Activated CD8-positive, alpha-beta memory T cell treated with anti-CD3 and anti-CD28 coated beads, Interleukin-2, amount 50 U/mL, for 24 hours (primary cell): ENCODE data around the gene INPP5A.
"Not testable (repeated sequence)": the region's sequence is repeated elsewhere in the genome, so short reads cannot be mapped to it uniquely, and the experiment has no call there.

Experiments
- DNase-seq: peaks from one replicate; pipeline ENCODE4 v3.0.0-alpha.2; 2020; ENCODE audit errors: extremely low read depth

INPP5A gene

DNA sequence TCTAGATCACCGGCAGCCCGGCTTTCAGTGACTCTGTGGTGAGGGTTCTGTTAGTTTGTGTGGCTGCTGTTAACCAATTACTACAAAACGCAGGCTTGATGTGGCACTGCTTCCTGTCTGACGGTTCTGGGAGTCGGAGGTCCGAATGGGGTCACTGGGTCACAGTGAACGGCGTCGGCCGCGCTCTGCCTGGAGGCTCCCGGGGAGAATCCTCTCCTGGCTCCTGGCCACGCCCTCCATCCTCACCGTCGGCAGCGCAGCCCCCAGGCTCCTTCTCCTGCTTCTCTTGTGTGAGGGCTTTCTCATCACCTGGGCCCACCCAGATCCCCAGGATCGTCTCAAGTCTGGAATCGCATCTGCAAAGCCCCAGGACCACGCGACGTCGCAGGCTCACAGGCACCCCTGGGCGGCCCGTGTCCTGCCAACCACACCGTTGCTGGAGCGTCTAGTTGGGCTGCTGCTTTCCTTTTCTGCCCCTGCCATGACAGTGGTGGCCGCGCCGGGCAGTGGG lies 280.2 kb downstream of the INPP5A start:
- no peak for DNase-seq

DNA sequence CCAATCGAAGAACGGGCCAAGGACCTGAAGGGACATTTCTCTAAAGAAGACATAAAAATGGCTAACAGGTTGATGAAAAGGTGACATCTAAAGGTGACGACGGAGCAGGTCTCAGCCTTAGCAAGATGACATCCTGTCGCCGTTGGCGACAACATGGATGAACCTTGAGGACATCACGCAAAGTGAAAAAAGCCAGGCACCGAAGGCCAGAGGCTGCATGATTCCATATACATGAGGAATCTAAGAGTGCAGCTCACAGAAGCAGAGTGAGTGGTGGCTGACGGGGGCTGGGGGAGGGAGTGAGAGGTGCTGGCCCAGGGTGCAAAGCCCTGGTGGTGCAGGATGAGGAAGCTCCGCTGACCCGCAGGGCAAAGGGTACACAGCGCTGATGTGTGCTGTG lies 282.5 kb downstream of the INPP5A start:
- no peak for DNase-seq

DNA sequence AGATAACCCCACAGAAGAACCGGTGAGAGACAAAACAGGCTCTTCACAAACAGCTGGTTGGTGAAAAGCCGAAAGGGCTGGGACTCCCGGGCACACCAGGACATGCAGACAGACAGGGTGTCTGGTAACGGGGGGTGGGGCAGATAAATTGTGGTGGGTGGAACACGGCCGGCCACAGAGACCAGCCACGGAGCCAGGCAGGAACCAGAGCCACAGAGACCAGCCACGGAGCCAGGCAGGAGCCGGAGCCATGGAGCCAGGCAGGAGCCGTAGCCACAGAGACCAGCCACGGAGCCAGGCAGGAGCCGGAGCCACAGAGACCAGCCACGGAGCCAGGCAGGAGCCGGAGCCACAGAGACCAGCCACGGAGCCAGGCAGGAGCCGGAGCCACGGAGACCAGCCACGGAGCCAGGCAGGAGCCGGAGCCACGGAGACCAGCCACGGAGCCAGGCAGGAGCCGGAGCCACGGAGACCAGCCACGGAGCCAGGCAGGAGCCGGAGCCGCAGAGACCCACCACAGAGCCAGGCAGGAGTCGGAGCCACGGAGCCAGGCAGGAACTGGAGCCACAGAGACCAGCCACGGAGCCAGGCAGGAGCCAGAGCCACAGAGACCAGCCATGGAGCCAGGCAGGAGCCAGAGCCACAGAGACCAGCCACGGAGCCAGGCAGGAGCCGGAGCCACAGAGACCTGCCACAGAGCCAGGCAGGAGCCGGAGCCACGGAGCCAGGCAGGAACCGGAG lies 288.4 kb downstream of the INPP5A start:
- not testable (repeated sequence) for DNase-seq

DNA sequence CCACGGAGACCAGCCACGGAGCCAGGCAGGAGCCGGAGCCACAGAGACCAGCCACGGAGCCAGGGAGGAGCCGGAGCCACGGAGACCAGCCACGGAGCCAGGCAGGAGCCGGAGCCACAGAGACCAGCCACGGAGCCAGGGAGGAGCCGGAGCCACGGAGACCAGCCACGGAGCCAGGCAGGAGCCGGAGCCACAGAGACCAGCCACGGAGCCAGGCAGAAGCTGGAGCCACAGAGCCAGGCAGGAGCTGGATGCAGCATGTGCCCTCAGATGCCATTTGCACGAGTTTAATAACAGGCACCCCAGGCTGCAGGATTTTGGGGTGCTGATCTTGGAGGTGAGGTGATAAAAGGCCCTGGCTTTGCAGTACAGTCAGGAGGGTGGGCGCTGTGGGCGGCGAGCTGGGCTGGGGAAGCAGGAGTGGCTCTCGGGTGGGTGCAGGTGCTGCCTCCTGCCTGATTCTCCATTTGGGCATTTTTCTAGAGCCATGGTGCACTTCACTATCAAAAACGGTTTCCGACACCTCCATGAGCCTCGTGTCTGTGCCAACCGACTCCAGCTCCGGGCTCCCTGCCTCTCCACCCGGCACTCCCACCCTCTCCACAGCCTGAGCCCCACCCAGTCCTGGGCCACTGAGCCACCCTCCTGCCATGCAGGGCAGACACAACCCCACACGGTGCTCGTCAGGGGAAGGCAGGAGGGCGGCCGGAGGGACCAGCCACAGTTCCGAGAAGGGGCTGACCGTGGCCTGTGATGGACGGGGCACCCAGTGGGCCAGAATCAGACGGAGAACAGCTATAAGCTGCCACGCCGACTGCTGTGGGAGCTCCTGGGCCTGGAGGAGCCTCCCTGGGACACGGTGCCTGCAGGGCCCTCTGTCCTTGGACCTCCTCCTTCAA lies 289.2 kb downstream of the INPP5A start:
- no peak for DNase-seq

DNA sequence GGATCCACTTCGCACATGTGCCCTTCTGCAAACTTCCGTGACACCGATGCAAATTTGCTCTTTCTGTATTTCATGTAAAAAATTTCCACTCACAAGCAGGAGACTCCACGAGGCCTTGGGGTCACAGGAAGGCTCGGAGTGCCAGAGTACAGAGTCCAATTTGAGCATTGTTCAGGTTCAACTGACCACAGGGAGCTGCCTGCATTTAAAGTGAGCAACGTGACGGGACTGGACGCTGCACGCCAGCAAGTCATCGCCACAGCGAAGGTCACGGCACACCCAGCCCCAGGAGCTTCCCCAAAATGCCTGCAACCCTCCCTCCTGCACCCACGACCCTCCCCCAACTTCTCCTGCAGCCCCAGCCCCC lies 289.8 kb downstream of the INPP5A start:
- DNase-seq = no peak

DNA sequence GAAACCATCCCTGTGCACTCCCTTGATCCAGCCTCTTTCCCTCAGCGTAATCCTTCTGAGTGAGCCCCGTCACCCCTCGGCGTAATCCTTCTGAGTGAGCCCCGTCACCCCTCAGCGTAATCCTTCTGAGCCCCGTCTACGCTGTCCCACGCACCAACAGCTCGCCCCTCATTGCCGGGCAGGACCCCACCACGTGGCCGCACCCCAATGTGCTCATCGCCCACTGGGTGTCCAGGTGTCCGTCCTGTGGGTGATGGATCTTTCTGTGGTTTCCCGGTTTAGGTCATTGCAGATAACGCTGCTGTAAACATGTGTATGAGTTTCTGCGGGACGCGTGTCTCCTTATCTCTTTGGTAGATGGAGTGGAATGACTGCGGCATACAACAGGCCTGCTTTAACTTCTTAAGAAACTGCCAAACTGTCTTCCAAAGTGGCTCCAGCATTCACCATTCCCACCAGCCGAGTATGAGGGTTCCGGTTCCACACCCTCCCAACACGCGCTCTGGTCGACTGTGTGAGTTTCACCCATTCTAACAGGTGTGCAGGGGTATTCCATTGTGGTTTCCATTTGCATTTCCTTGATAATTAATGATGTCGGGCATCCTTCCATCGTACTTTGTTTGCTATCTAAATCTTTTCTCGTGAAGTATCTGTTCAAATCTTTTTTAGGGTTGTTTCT lies 290.4 kb downstream of the INPP5A start:
- no peak for DNase-seq

DNA sequence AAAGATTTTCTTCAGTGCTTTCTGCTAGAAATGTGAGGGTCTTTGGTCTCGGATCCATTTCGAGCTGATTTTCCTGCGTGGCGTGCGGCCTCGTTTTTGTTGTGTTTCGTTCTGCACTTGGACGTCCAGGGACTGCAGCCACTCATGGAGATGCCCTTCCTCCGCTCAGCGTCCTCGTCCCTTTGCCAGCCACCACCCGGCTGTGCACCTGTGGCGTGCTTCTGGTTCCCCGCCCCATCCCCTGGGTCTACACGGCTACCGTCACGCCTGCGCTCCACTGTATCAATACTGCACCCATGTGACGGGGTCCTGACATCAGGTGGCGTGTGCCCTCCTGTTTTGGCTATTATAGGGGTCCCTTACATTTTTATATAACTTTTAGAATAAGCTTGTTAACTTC lies 291.1 kb downstream of the INPP5A start:
- no peak for DNase-seq

DNA sequence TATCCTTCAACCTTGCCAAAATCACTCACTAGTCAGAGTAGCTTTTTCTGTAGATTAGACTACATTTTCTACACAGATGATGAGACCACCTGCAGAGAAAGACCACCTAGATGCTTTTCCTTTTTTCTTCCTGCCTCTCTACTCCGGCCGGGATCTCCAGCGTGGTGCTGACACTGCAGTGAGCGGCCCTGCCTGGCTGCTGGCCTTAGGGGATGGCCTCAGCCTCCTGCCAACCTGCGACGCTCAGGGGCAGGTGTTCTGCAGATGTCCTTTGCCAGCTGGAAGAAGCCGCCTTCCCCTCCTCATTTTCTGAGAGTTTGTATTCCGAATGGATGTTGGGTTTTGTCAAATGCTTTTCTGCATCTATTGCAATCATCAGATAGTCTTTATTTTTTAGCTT lies 291.8 kb downstream of the INPP5A start:
- DNase-seq = no peak

DNA sequence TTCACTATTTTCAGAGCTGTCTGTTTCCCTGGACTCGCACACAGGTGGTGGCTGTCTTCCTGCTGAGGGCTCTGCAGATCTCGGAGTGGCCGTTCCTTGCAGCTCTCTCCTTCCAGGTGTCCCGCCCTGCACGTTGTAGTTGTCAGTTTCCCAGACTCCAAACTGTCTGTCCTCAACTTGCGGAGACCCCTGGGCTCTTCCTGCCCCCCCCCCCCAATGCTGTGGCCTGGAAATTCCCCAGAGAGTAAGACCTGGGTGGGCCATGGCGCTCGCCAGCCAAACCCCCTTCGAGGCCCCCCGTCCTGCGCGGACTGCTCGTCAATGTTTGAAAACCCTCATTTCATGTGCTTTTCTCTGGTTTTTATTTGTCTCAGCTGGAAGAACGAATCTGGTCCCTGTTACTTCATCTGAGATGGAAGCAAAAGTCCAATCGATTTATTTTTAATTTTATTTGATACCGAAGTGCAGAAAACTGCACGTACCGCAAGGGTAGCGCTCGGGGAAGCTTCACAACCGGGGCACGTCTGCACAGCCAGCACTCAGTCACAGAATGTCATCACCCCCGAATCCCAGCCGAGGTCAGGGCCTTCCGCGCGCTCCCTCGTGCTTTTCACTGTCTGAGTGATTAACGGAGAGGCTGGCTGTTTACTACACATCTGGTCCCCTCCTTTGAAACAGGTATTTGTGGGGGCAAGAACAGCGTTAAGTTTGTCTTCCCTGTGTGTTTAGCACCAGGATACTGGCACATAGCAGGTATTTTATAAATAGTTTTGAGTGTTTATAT lies 294.8 kb downstream of the INPP5A start:
- no peak for DNase-seq
